Stomach smooth muscle (tissue), 2 donors: ENCODE results near the gene HIF1A.

Source experiments
- H3K27ac ChIP-seq: one replicate; pipeline ENCODE4 v1.7.0; 2013; ENCODE audit warnings: mild to moderate bottlenecking, low read length, inconsistent platforms
- H3K27me3 ChIP-seq, 2 donors: one replicate each; pipeline ENCODE4 v1.7.0; 2013; ENCODE audit warnings: low read length in 2 of 2; ENCODE audit not compliant: insufficient read depth in 2 of 2, control insufficient read depth in 1 of 2
- H3K36me3 ChIP-seq, 2 donors: one replicate each; pipeline ENCODE4 v1.7.0; 2013; ENCODE audit warnings: low read length in 2 of 2; ENCODE audit not compliant: control insufficient read depth in 2 of 2, insufficient read depth in 2 of 2
- H3K4me1 ChIP-seq: one replicate; pipeline ENCODE4 v1.7.0; 2013; ENCODE audit warnings: low read length; ENCODE audit not compliant: control insufficient read depth, insufficient read depth
- H3K4me3 ChIP-seq, 2 donors: one replicate each; pipeline ENCODE4 v1.7.0; 2013; ENCODE audit warnings: low read length in 2 of 2
- H3K9ac ChIP-seq, 2 donors: one replicate each; pipeline ENCODE4 v1.7.0; 2013; ENCODE audit warnings: low read length in 2 of 2, mild to moderate bottlenecking in 1 of 2
- H3K9me3 ChIP-seq, 2 donors: one replicate each; pipeline ENCODE4 v1.7.0; 2013; ENCODE audit warnings: low read length in 2 of 2; ENCODE audit not compliant: control insufficient read depth in 2 of 2
- donor health status: healthy.
- donor health status: Pancreatic carcinoma.

HIF1A gene

DNA sequence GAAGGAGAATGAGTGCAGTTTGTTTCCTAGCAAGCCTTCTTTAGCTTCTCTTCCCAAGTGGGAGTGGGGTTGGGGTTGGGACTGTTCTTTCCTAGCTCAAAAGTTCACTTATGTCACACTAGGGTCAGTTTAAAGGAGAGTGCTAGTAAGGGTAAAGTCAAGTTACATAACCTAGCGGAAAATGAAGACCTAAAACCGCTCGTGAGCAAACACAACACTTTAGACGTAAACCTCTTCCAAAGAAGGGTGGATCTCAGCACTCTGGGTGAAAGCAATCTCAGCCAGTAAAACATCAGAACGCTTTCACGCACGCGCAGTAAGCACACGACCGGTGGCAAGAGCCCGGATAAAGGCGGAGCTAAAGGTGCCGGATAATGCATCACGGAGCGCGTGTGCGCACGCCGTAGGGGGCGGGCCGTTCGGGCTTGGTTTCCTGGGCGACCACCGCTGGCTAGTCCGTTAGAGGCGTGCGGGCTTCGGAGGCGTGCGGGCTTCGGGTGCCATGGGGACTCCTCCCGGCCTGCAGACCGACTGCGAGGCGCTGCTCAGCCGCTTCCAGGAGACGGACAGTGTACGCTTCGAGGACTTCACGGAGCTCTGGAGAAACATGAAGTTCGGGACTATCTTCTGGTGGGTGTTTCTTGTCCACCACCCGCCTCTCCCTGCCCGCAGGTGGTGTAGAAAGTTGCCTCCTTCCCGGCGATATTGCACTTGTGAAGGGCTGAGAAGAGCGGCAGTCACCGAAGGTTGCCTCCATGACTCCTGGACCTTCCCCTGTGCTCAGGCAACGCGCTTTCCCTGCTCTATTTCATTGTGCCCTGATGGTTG is 66.9 kb downstream of the HIF1A start, which contains the start of gene SNAPC1:
Gene SNAPC1 (plus strand): TSS at position 462 of the 828 bp plus-strand sequence. CDS start 41 bp downstream, at position 503.
- no peaks in the 10 kb centered on the region for H3K9me3 ChIP-seq
- H3K4me3 ChIP-seq = peak within 1 kb of the TSS; percentile 91 to 99
- peaks cover 16% of the 10 kb centered on the region for H3K4me1 ChIP-seq
- no peaks in the 10 kb centered on the region for H3K36me3 ChIP-seq
- no peaks in the 10 kb centered on the region for H3K27me3 ChIP-seq
- H3K9ac ChIP-seq = peak within 1 kb of the TSS; percentile 77 to 87
- peak within 1 kb of the TSS; percentile 99 for H3K27ac ChIP-seq

DNA sequence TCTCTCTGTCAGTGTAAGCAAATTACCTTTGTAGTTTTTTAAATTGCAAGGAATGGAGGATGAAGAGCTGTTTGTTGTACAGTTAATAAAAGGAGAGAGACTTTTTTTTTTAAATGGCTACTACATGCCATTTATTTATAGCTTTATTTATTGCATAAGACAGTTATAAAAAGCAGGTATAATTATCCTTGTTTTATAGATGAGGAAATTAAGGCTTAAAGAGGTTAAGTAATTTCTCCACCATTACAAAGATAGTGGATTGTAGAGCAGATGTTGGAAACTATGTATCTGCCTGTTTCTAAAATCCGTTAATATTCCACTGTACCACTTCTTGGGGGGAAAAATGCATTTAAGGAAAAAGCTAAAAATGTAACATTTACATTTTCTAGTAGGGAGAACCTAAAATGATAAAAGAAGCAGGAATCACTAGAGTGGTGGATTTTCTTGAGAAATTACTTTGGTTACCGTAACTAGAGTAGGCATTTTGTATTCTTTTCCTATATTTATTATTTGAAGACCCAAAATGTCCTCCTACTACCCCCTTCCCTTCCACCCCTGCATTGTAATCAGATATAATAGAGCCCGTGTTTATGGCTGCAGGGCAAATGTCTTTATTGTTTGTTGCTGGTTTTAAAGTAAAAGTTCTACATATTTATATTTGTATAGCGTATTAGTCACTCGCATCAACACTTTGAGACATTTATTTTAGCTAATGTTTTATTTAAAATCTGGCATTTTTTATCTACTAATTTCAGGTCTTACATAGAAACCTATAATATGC is 69.2 kb downstream of the HIF1A start:
- peaks cover 16% of the 10 kb centered on the region for H3K4me1 ChIP-seq
- H3K9ac ChIP-seq = no peak overlapping the region
- no peak overlapping the region for H3K4me3 ChIP-seq
- no peak overlapping the region for H3K27ac ChIP-seq
- no peaks in the 10 kb centered on the region for H3K36me3 ChIP-seq
- no peaks in the 10 kb centered on the region for H3K27me3 ChIP-seq
- no peaks in the 10 kb centered on the region for H3K9me3 ChIP-seq

DNA sequence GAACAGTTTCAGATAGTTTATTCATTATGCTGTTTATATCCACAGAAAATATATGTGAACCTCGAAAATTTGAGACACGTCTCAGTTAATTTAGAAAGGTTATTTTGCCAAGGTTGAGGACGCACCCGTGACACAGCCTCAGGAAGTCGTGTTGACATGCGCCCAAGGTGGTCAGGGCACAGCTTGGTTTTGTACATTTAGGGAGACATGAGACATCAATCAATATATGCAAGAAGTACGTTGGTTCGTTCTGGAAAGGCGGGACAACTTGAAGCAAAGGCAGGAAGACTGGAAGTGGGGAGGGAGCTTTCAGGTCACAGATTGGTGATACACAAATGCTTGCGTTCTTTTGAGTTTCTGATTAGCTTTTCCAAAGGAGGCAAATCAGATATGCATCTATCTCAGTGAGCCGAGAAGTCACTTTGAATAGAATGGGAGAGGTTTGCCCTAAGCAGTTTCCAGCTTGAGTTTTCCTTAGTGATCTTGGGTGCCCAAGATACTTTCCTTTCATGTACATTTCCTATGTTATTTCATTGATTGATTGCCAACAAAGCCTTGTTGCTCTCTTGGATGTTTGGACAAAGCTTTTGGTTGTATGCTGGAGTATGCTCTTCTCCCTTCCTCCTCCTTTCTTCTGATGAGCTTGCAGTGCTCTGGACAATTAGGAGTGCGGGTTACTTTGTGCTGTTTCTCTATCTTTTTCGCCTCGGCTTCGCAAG is 70.1 kb downstream of the HIF1A start:
- no peaks in the 10 kb centered on the region for H3K27me3 ChIP-seq
- peaks cover 16% of the 10 kb centered on the region for H3K4me1 ChIP-seq
- no peak overlapping the region for H3K27ac ChIP-seq
- no peaks in the 10 kb centered on the region for H3K9me3 ChIP-seq
- no peak overlapping the region for H3K9ac ChIP-seq
- H3K4me3 ChIP-seq = no peak overlapping the region
- peaks cover 4 to 8% of the 10 kb centered on the region in 2 donors for H3K36me3 ChIP-seq

DNA sequence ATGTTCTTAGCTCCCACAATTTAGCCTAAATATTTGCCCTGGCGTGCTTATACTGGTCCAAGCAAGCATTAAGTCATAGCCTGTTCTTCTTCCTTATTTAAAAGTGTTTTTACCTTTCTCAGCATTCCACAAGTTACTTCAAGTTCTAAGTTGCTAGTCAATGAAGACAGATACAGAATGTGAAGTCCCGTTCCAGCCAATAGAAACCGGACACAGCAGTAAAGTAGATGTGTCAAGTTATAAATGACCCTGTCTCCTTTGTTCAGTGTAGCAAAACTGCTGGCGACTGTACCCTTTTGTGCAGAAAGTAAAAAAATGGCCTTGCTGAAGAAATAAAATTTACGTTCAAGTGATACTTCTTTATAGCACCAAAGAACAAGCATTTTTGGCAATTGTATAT is 70.8 kb downstream of the HIF1A start:
- peaks cover 8 to 9% of the 10 kb centered on the region in 2 donors for H3K36me3 ChIP-seq
- no peaks in the 10 kb centered on the region for H3K27me3 ChIP-seq
- no peaks in the 10 kb centered on the region for H3K9me3 ChIP-seq
- H3K4me3 ChIP-seq = no peak overlapping the region
- peaks cover 16% of the 10 kb centered on the region for H3K4me1 ChIP-seq
- no peak overlapping the region for H3K27ac ChIP-seq
- no peak overlapping the region for H3K9ac ChIP-seq

- peaks cover 4% of the 10 kb centered on the region for H3K4me1 ChIP-seq
- peaks cover 8 to 9% of the 10 kb centered on the region in 2 donors for H3K36me3 ChIP-seq
- H3K27me3 ChIP-seq = no peaks in the 10 kb centered on the region
- H3K4me3 ChIP-seq = no peak overlapping the region
- H3K9me3 ChIP-seq = no peaks in the 10 kb centered on the region
- no peak overlapping the region for H3K9ac ChIP-seq
- no peak overlapping the region for H3K27ac ChIP-seq
Observed at GRCh38 chr14:61768240-61768639, 72.9 kb downstream of the HIF1A start.

- Histone ChIP-seq H3K27me3 (no peaks in the 10 kb centered on the region), H3K9me3 (no peaks in the 10 kb centered on the region), H3K4me1 (no peaks in the 10 kb centered on the region), H3K9ac (no peak overlapping the region), H3K36me3 (peaks cover 9 to 11% of the 10 kb centered on the region in 2 donors), H3K27ac (no peak overlapping the region), H3K4me3 (no peak overlapping the region)
Observed at GRCh38 chr14:61769893-61770292, 74.6 kb downstream of the HIF1A start.

DNA sequence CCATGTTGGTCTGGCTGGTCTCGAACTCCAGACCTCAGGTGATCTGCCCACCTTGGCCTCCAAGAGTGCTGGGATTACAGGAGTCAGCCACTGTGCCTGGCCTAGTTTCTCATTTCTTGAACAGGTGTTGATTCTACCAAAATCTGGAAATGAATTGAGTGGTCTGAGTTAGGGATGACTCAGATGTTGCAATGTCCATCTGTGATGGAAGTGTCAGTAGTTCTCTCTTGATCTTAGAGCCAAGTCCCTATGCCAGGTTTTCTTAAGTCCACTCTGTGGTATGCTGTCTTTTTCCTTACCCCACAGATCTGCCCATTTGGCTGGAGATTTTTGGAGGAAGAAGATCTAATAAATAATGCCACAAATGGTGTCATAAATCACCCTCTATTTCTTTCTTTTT is 79.5 kb downstream of the HIF1A start:
- Histone ChIP-seq H3K27ac (no peak overlapping the region), H3K27me3 (no peaks in the 10 kb centered on the region), H3K4me3 (no peak overlapping the region), H3K36me3 (peaks cover 17 to 25% of the 10 kb centered on the region in 2 donors), H3K9me3 (no peaks in the 10 kb centered on the region), H3K9ac (no peak overlapping the region), H3K4me1 (no peaks in the 10 kb centered on the region)

DNA sequence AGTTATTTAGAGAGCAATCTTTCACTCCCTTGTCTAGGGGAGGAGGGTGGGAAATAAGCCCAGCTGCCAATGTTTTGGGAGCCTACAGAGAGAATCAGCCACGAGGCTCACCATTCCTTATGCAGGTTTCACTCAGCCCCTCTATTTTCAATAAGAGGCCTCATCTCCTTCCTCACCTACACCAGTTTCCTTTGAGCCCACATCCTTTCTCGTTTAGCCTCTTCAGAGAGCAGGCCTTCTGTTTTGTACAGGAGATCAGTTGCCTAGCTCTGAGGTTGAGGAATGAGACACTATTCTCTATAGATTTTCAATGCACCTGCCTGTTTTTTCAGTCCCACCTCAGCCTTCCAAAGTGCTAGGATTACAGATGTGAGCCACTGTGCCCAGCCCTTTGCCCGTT is 84.8 kb downstream of the HIF1A start:
- Histone ChIP-seq H3K36me3 (peaks cover 16 to 29% of the 10 kb centered on the region in 2 donors), H3K27me3 (no peaks in the 10 kb centered on the region)

GRCh38 chr14:61797309-61797708 is 102.0 kb downstream of the HIF1A start:
- Histone ChIP-seq H3K4me3 (no peak overlapping the region), H3K27me3 (no peaks in the 10 kb centered on the region), H3K36me3 (peaks cover 2% of the 10 kb centered on the region in 2 donors), H3K9ac (no peak overlapping the region), H3K9me3 (no peaks in the 10 kb centered on the region), H3K27ac (no peak overlapping the region), H3K4me1 (no peaks in the 10 kb centered on the region)

More for the DNA sequence above, 84.8 kb downstream of the HIF1A start:
- Histone ChIP-seq H3K27ac (no peak overlapping the region), H3K9me3 (no peaks in the 10 kb centered on the region), H3K4me3 (no peak overlapping the region), H3K9ac (no peak overlapping the region), H3K4me1 (no peaks in the 10 kb centered on the region)
